ENCODE measurements around the gene DHRS3. TPM values are rescaled to one million over a fixed set of nuclear protein-coding genes. Genes with fewer than 3 reads are reported as not detected.

DHRS3 gene
- total and polyA plus RNA-seq, 2 donors (not counting 1 experiment from before 2014, with no cell fraction given): 0.37 TPM

DNA sequence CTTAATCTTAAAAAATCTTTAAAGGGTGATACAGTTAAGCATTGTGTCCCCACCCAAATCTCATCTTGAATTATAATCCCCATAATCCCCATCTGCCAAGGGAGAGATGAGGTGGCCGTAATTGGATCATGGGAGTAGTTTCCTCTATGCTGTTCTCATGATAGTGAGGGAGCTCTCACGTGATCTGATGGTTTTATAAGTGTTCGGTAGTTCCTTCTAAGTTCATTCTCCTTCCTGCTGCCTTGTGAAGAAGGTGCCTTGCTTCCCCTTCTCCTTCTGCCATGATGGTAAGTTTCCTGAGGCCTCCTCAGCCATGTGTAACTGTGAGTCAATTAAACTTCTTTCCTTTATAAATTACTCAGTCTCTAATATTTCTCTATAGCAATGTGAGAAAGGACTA is 10.7 kb downstream of the DHRS3 start:
- ChIA-PET POLR2A (no interaction called here), CTCF (no interaction called here)
- Histone ChIP-seq H3K27ac (ENCODE audit: low read length in 2 of 2) (no peak overlapping the region), H3K4me3 (ENCODE audit: control extremely low read depth in 1 of 5, extremely low read depth in 1 of 5, insufficient read depth in 1 of 5, low read depth in 2 of 5, low read length in 4 of 5) (no peak overlapping the region), H3K4me1 (ENCODE audit: control insufficient read depth in 2 of 2, insufficient read depth in 2 of 2, low read length in 2 of 2) (no peaks in the 10 kb centered on the region), H2AFZ (ENCODE audit: insufficient read depth, low read depth, low read length, poor library complexity, severe bottlenecking) (no peak overlapping the region), H3K36me3 (replicated peaks in 1 of 2; ENCODE audit: control extremely low read depth in 1 of 2, control insufficient read depth in 1 of 2, extremely low read depth in 1 of 2, insufficient read depth in 2 of 2, low read length in 1 of 2) (no peaks in the 10 kb centered on the region), H3K9ac (ENCODE audit: low read length) (no peak overlapping the region), H3K79me2 (ENCODE audit: control insufficient read depth, insufficient read depth, low read length) (no peaks in the 10 kb centered on the region), H3K9me3 (ENCODE audit: control extremely low read depth in 1 of 3, control insufficient read depth in 2 of 3, insufficient read depth in 1 of 3, low read length in 2 of 3) (no peaks in the 10 kb centered on the region), H4K20me1 (ENCODE audit: control insufficient read depth, insufficient read depth, low read length, poor library complexity, severe bottlenecking) (no peaks in the 10 kb centered on the region), H3K27me3 (replicated peaks in 1 of 4; ENCODE audit: control extremely low read depth in 1 of 4, control insufficient read depth in 3 of 4, insufficient read depth in 4 of 4, low read length in 3 of 4) (peaks cover 0 to 4% (median 2%) of the 10 kb centered on the region in 4 experiments), H3K4me2 (replicated peaks; ENCODE audit: low read depth, low read length, poor library complexity, severe bottlenecking) (no peak overlapping the region)
- Mint-ChIP-seq H3K27ac (no peak overlapping the region), H3K4me1 (no peaks in the 10 kb centered on the region), H3K27me3 (peaks cover 19% of the 10 kb centered on the region), H3K9me3 (ENCODE audit: insufficient read depth) (no peaks in the 10 kb centered on the region), H3K4me3 (no peak overlapping the region)
- TF ChIP-seq, protein P1, sequence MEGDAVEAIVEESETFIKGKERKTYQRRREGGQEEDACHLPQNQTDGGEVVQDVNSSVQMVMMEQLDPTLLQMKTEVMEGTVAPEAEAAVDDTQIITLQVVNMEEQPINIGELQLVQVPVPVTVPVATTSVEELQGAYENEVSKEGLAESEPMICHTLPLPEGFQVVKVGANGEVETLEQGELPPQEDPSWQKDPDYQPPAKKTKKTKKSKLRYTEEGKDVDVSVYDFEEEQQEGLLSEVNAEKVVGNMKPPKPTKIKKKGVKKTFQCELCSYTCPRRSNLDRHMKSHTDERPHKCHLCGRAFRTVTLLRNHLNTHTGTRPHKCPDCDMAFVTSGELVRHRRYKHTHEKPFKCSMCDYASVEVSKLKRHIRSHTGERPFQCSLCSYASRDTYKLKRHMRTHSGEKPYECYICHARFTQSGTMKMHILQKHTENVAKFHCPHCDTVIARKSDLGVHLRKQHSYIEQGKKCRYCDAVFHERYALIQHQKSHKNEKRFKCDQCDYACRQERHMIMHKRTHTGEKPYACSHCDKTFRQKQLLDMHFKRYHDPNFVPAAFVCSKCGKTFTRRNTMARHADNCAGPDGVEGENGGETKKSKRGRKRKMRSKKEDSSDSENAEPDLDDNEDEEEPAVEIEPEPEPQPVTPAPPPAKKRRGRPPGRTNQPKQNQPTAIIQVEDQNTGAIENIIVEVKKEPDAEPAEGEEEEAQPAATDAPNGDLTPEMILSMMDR (IDR thresholded peaks at IDR 0.05): no peak
- TF ChIP-seq EZH2 (IDR thresholded peaks at IDR 0.05; ENCODE audit: borderline replicate concordance, insufficient read depth, low read depth, low read length, poor library complexity, severe bottlenecking): no peak
- WGBS (ENCODE audit: insufficient coverage): no CpG with 5 or more reads among the region's 3 CpGs
- intact Hi-C loops (cut with micrococcal nuclease): no loop called here
- DNase-seq (no peak), ATAC-seq (ENCODE audit: low read depth) (no peak)

DNA sequence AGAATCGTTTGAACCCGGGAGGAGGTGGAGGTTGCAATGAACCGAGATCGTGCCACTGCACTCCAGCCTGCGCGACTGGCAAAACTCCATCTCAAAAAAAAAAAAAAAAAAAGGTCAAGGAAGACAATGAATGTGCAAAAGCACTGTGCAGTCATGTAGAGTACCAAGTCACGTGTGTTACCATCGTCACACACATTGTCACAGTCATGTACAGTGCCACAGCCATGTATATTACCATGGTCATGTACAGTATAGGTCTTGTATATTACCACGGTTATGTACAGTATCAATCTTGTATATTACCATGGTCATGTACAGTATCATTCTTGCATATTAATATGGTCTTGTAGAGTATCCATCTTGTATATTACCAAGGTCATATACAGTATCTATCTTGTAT is 13.0 kb downstream of the DHRS3 start:
- Histone ChIP-seq H3K4me2 (replicated peaks; ENCODE audit: low read depth, low read length, poor library complexity, severe bottlenecking) (no peak overlapping the region), H3K27me3 (replicated peaks in 1 of 4; ENCODE audit: control extremely low read depth in 1 of 4, control insufficient read depth in 3 of 4, insufficient read depth in 4 of 4, low read length in 3 of 4) (no peaks in the 10 kb centered on the region), H3K4me1 (ENCODE audit: control insufficient read depth in 2 of 2, insufficient read depth in 2 of 2, low read length in 2 of 2) (no peaks in the 10 kb centered on the region), H3K4me3 (ENCODE audit: control extremely low read depth in 1 of 5, extremely low read depth in 1 of 5, insufficient read depth in 1 of 5, low read depth in 2 of 5, low read length in 4 of 5) (no peak overlapping the region), H2AFZ (ENCODE audit: insufficient read depth, low read depth, low read length, poor library complexity, severe bottlenecking) (no peak overlapping the region), H3K9me3 (ENCODE audit: control extremely low read depth in 1 of 3, control insufficient read depth in 2 of 3, insufficient read depth in 1 of 3, low read length in 2 of 3) (no peaks in the 10 kb centered on the region), H3K9ac (ENCODE audit: low read length) (no peak overlapping the region), H4K20me1 (ENCODE audit: control insufficient read depth, insufficient read depth, low read length, poor library complexity, severe bottlenecking) (no peaks in the 10 kb centered on the region), H3K79me2 (ENCODE audit: control insufficient read depth, insufficient read depth, low read length) (no peaks in the 10 kb centered on the region), H3K36me3 (replicated peaks in 1 of 2; ENCODE audit: control extremely low read depth in 1 of 2, control insufficient read depth in 1 of 2, extremely low read depth in 1 of 2, insufficient read depth in 2 of 2, low read length in 1 of 2) (no peaks in the 10 kb centered on the region), H3K27ac (ENCODE audit: low read length in 2 of 2) (no peak overlapping the region)
- ChIA-PET POLR2A (no interaction called here), CTCF (interaction anchor here (1.5 kb wide), 1 partner anchor 11 kb away, joined by 5 read pairs; no protein-coding TSS in a partner anchor)
- no peak for ATAC-seq (ENCODE audit: low read depth)
- H3K9me3 Mint-ChIP-seq (ENCODE audit: insufficient read depth): no peaks in the 10 kb centered on the region
- no peak for DNase-seq
- intact Hi-C loops (cut with micrococcal nuclease): no loop called here
- no peak overlapping the region for H3K27ac Mint-ChIP-seq
- no peak overlapping the region for H3K4me3 Mint-ChIP-seq
- TF ChIP-seq, protein P1 (IDR thresholded peaks at IDR 0.05): no peak
- TF ChIP-seq EZH2 (IDR thresholded peaks at IDR 0.05; ENCODE audit: borderline replicate concordance, insufficient read depth, low read depth, low read length, poor library complexity, severe bottlenecking): no peak
- peaks cover 6% of the 10 kb centered on the region for H3K27me3 Mint-ChIP-seq
- no peaks in the 10 kb centered on the region for H3K4me1 Mint-ChIP-seq
- 67% methylated on average over 1 of the region's 9 CpGs for WGBS (ENCODE audit: insufficient coverage)

All from B cell (primary cell).